GM12891 (cell line): ENCODE data around the gene RNF114.

ENCODE experiments used
- DNase-seq: peaks from one replicate; pipeline ENCODE4 v3.0.0; 2011; ENCODE audit warnings: low spot score; ENCODE audit not compliant: insufficient read length
- FAIRE-seq: peaks from 2 replicates; lab custom pipeline; 2011; peaks lifted over from hg19 to GRCh38; lab: Jason Lieb, UNC
- PAX5 ChIP-seq: IDR thresholded peaks from 2 replicates; pipeline ENCODE4 v1.6.1; 2011; ENCODE audit warnings: low read length, moderate library complexity, mild to moderate bottlenecking; ENCODE audit not compliant: insufficient read depth, severe bottlenecking
- POLR2A ChIP-seq: IDR thresholded peaks from 2 replicates; pipeline ENCODE4 v1.6.1; 2011; ENCODE audit warnings: low read depth, low read length, control low read depth
- POLR2AphosphoS5 ChIP-seq: IDR thresholded peaks from 2 replicates; pipeline ENCODE4 v1.6.1; 2011; ENCODE audit warnings: low read depth, low read length, control low read depth
- POU2F2 ChIP-seq: IDR thresholded peaks from 2 replicates; pipeline ENCODE4 v1.6.1; 2011; ENCODE audit warnings: low read depth, mild to moderate bottlenecking, control low read depth, low read length, moderate library complexity
- SPI1 ChIP-seq: IDR thresholded peaks from 2 replicates; pipeline ENCODE4 v1.6.1; 2011; ENCODE audit warnings: low read depth, low read length, control low read depth
- TAF1 ChIP-seq: IDR thresholded peaks from 2 replicates; pipeline ENCODE4 v1.6.1; 2011; ENCODE audit warnings: low read depth, low read length, control low read depth

Gene RNF114

GRCh38 chr20:49980140-49981008 lies 44.2 kb downstream of the RNF114 start:
- TF ChIP-seq PAX5 (no peak), POU2F2 (no peak), POLR2AphosphoS5 (no peak), TAF1 (no peak), POLR2A (no peak)

GRCh38 chr20:49981218-49982071 lies 45.2 kb downstream of the RNF114 start:
- FAIRE-seq = no peak
- TF ChIP-seq PAX5 (no peak), POLR2AphosphoS5 (no peak), TAF1 (no peak), SPI1 (no peak), POU2F2 (no peak), POLR2A (no peak)
- DNase-seq = no peak

More at GRCh38 chr20:49980140-49981008, 44.2 kb downstream of the RNF114 start:
- no peak for DNase-seq
- FAIRE-seq = no peak

- FAIRE-seq (no peak), DNase-seq (no peak)
- TF ChIP-seq POU2F2 = no peak
- TF ChIP-seq POLR2A = no peak
- TF ChIP-seq PAX5 = no peak
- no peak for TF ChIP-seq POLR2AphosphoS5
- TF ChIP-seq SPI1 = no peak
- TF ChIP-seq TAF1 = no peak
These were observed 45.8 kb downstream of the RNF114 start for GRCh38 chr20:49982072-49982345.

- peak; percentile 65; the same call in 1 of the 2 replicates for TF ChIP-seq POLR2AphosphoS5
- peak; percentile 39; the same call in 1 of the 2 replicates for TF ChIP-seq TAF1
- TF ChIP-seq POLR2A = peak; percentile 87
- no peak for TF ChIP-seq SPI1
- FAIRE-seq = peak; percentile 35
- DNase-seq = peak; percentile 99
These were observed 46.3 kb downstream of the RNF114 start, which contains the start of gene SNAI1 for GRCh38 chr20:49982346-49983122. TSS of gene SNAI1 (plus strand) at chr20:49982980. CDS start at chr20:49983060, 80 bp downstream.

- DNase-seq (no peak), FAIRE-seq (no peak)
- no peak for TF ChIP-seq PAX5
- no peak for TF ChIP-seq SPI1
- TF ChIP-seq POLR2A = no peak
These were observed 47.1 kb downstream of the RNF114 start for GRCh38 chr20:49983123-49983847.

- no peak for TF ChIP-seq POU2F2
- TF ChIP-seq POLR2AphosphoS5 = no peak
- TF ChIP-seq TAF1 = no peak
- no peak for TF ChIP-seq SPI1
- TF ChIP-seq PAX5 = no peak
- no peak for TF ChIP-seq POLR2A
- no peak for FAIRE-seq
- DNase-seq = no peak
These were observed 47.7 kb downstream of the RNF114 start for GRCh38 chr20:49983848-49984408.

GRCh38 chr20:49984426-49985153 lies 48.4 kb downstream of the RNF114 start:
- TF ChIP-seq POU2F2 (no peak), PAX5 (no peak), TAF1 (no peak), POLR2A (no peak), POLR2AphosphoS5 (no peak), SPI1 (no peak)
- FAIRE-seq (no peak), DNase-seq (no peak)
